Thymus (tissue), 11 donors: Measurements from ENCODE around the gene BLCAP. TPM values are rescaled to one million over a fixed set of nuclear protein-coding genes. Genes with fewer than 3 reads are reported as not detected.
"Not testable (repeated sequence)": the region's sequence is repeated elsewhere in the genome, so short reads cannot be mapped to it uniquely, and the experiment has no call there.

Experiments used
- DNase-seq, 9 donors: peaks; one replicate each; pipeline ENCODE4 v3.0.0-alpha.2; 2013; ENCODE audit warnings: low spot score in 9 of 9, low read depth in 6 of 9, missing footprints in 1 of 9
- H3K27ac ChIP-seq, 2 donors: one replicate each; pipeline ENCODE4 v1.5.1; 2013; ENCODE audit warnings: control low read depth in 1 of 2, low read depth in 1 of 2, low read length in 1 of 2, mild to moderate bottlenecking in 1 of 2, moderate library complexity in 1 of 2
- H3K27me3 ChIP-seq, 2 donors: one replicate each; pipeline ENCODE4 v1.5.1; 2013; ENCODE audit warnings: low read length in 1 of 2; ENCODE audit not compliant: control insufficient read depth in 2 of 2, insufficient read depth in 1 of 2
- H3K36me3 ChIP-seq, 2 donors: one replicate each; pipeline ENCODE4 v1.5.1; 2013; ENCODE audit warnings: low read length in 1 of 2, mild to moderate bottlenecking in 1 of 2, moderate library complexity in 1 of 2; ENCODE audit not compliant: control insufficient read depth in 2 of 2, insufficient read depth in 2 of 2
- H3K4me1 ChIP-seq, 2 donors: one replicate each; pipeline ENCODE4 v1.5.1; 2013; ENCODE audit warnings: low read length in 2 of 2; ENCODE audit not compliant: control insufficient read depth in 2 of 2, insufficient read depth in 2 of 2
- H3K4me3 ChIP-seq, 2 donors: one replicate each; pipeline ENCODE4 v1.5.1; 2013; ENCODE audit warnings: low read length in 2 of 2, control low read depth in 1 of 2, mild to moderate bottlenecking in 1 of 2
- H3K9me3 ChIP-seq, 2 donors: one replicate each; pipeline ENCODE4 v1.5.1; 2013; ENCODE audit warnings: low read length in 1 of 2, mild to moderate bottlenecking in 1 of 2; ENCODE audit not compliant: control insufficient read depth in 2 of 2, insufficient read depth in 1 of 2
- WGBS: extraction: QIAGEN DNeasy Blood & Tissue Kit; methylation state at CpG from one replicate; pipeline ENCODE4 v1.1.7; 2013; 5-methylcytosine and 5-hydroxymethylcytosine counted together
- polyA plus RNA-seq: library from polyadenylated mRNA; stranded (reverse); fragments of 200-250 nt; gene quantifications from one replicate; pipeline ENCODE4 v1.2.3, GENCODE V29; 2013
- total RNA-seq: library from RNA; stranded (reverse); fragments of 120-200 nt; gene quantifications from one replicate; pipeline ENCODE4 v1.2.4, GENCODE V29; 2013
- donor health status: healthy.

BLCAP gene
- total and polyA plus RNA-seq, 2 donors, result 28.4 to 95.9 TPM

GRCh38 chr20:37560629-37561028 is 33.0 kb upstream of the BLCAP start:
- Histone ChIP-seq H3K27ac (no peak overlapping the region), H3K36me3 (no peaks in the 10 kb centered on the region), H3K4me3 (no peak overlapping the region), H3K9me3 (no peaks in the 10 kb centered on the region), H3K27me3 (peaks cover 4 to 28% of the 10 kb centered on the region in 2 donors), H3K4me1 (no peaks in the 10 kb centered on the region)
- WGBS, result 90% methylated on average over 4 of the region's 4 CpGs
- no peak for DNase-seq

GRCh38 chr20:37559312-37560027 is 31.8 kb upstream of the BLCAP start:
- DNase-seq, result no peak
- peaks cover 4 to 17% of the 10 kb centered on the region in 2 donors for H3K27me3 ChIP-seq
- no peak overlapping the region for H3K27ac ChIP-seq
- no peak overlapping the region for H3K4me3 ChIP-seq
- no peaks in the 10 kb centered on the region for H3K36me3 ChIP-seq
- WGBS, result 96% methylated on average over 11 of the region's 11 CpGs
- H3K4me1 ChIP-seq, result no peaks in the 10 kb centered on the region
- H3K9me3 ChIP-seq, result no peaks in the 10 kb centered on the region

GRCh38 chr20:37558779-37559178 is 31.1 kb upstream of the BLCAP start:
- no peak for DNase-seq
- Histone ChIP-seq H3K36me3 (no peaks in the 10 kb centered on the region), H3K27ac (no peak overlapping the region), H3K4me1 (no peaks in the 10 kb centered on the region), H3K27me3 (peaks cover 4 to 10% of the 10 kb centered on the region in 2 donors), H3K4me3 (no peak overlapping the region), H3K9me3 (no peaks in the 10 kb centered on the region)
- WGBS, result 77% methylated on average over 4 of the region's 4 CpGs

- WGBS, result 89% methylated on average over 4 of the region's 4 CpGs
- Histone ChIP-seq H3K27me3 (peaks cover 0 to 7% of the 10 kb centered on the region in 2 donors), H3K36me3 (no peaks in the 10 kb centered on the region), H3K4me3 (no peak overlapping the region), H3K9me3 (no peaks in the 10 kb centered on the region), H3K27ac (no peak overlapping the region), H3K4me1 (no peaks in the 10 kb centered on the region)
- no peak for DNase-seq
Measured at GRCh38 chr20:37558306-37558705, 30.6 kb upstream of the BLCAP start.

GRCh38 chr20:37556538-37556937 is 28.9 kb upstream of the BLCAP start:
- H3K4me1 ChIP-seq, result no peaks in the 10 kb centered on the region
- no peak overlapping the region for H3K27ac ChIP-seq
- no peaks in the 10 kb centered on the region for H3K9me3 ChIP-seq
- 93% methylated on average over 6 of the region's 6 CpGs for WGBS
- H3K4me3 ChIP-seq, result no peak overlapping the region
- H3K36me3 ChIP-seq, result no peaks in the 10 kb centered on the region
- H3K27me3 ChIP-seq, result peaks cover 0 to 2% of the 10 kb centered on the region in 2 donors
- DNase-seq, result no peak

- DNase-seq, H3K4me3 ChIP-seq, H3K4me1 ChIP-seq, H3K27ac ChIP-seq, H3K36me3 ChIP-seq, H3K27me3 ChIP-seq, H3K9me3 ChIP-seq: not testable (repeated sequence)
- 79% methylated on average over 13 of the region's 13 CpGs for WGBS
Measured at GRCh38 chr20:37554721-37555298, 27.1 kb upstream of the BLCAP start.

- WGBS, result 91% methylated on average over 1 of the region's 1 CpG
- Histone ChIP-seq H3K27me3 (no peaks in the 10 kb centered on the region), H3K27ac (no peak overlapping the region), H3K4me3 (no peak overlapping the region), H3K9me3 (no peaks in the 10 kb centered on the region), H3K4me1 (no peaks in the 10 kb centered on the region), H3K36me3 (no peaks in the 10 kb centered on the region)
- DNase-seq, result no peak
Measured at GRCh38 chr20:37552415-37552814, 24.7 kb upstream of the BLCAP start.

- H3K4me1 ChIP-seq, H3K4me3 ChIP-seq, H3K9me3 ChIP-seq, H3K36me3 ChIP-seq, H3K27ac ChIP-seq, H3K27me3 ChIP-seq, DNase-seq: not testable (repeated sequence)
- 87% methylated on average over 2 of the region's 2 CpGs for WGBS
Measured at GRCh38 chr20:37551660-37552059, 24.0 kb upstream of the BLCAP start.

GRCh38 chr20:37550101-37550920 is 22.6 kb upstream of the BLCAP start:
- not testable (repeated sequence) for H3K36me3 ChIP-seq, DNase-seq, H3K27ac ChIP-seq, H3K27me3 ChIP-seq, H3K9me3 ChIP-seq, H3K4me1 ChIP-seq, H3K4me3 ChIP-seq
- WGBS, result 77% methylated on average over 16 of the region's 16 CpGs
